ENCODE results near the gene ARMCX2.

DNA sequence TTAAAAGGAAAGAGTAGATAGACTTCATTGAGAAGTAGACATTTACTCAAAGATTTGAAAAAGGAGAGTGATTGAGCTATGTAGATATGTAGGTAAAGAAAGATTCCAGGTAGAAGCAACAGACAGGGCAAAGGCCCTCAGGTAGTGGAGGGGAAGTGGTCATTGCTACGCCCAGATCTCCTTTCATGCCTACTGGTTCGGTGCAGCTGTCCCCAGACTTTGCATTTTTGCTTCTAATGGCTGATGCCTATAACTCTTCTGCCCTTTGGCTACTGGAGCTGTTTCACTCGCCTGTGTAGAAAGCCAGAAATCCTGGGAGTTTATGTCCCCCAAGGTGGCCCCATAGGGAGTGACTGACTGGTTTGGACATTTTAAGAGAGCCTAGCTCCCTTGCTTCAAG lies 16.9 kb upstream of the ARMCX2 start:
- TF ChIP-seq CTCF (IDR thresholded peaks at IDR 0.05) (no peak), EZH2 (IDR thresholded peaks at IDR 0.05; ENCODE audit: borderline replicate concordance, insufficient read depth, low read depth, low read length, poor library complexity, severe bottlenecking) (no peak)
